ENCODE results near the gene HLA-DPA1.
"Not testable (repeated sequence)": the region's sequence is repeated elsewhere in the genome, so short reads cannot be mapped to it uniquely, and the experiment has no call there.

HLA-DPA1 gene

GRCh38 chr6:33073431-33073871 is at the start of gene HLA-DPA1:
Gene HLA-DPA1 (minus strand): TSS chr6:33073649.
- DNase-seq (ENCODE audit: low read depth, low spot score) = no peak

DNA sequence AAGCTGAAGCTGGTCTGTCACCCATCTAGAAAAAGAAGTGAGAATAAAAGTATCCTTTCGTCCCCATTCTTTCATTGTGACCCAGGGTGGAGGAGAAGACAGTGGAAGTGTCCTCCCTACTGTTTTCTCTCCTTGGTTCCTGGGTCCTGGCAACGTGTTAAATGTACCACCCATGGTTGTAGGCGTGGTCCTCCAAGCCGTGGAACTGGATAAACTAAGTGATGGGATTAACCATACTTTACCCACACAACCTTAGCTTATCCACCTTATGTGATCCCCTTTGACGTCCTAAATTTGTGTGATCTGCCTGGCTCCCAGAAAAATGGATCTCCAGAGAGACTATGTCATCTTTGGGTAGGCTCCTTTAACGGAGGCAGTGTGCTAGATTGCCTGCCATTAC is 49.7 kb upstream of the HLA-DPA1 start:
- no peak for DNase-seq (ENCODE audit: low read depth, low spot score)

- no peak for DNase-seq (ENCODE audit: low read depth, low spot score)
Observed at GRCh38 chr6:33120001-33120400, 46.6 kb upstream of the HLA-DPA1 start.

DNA sequence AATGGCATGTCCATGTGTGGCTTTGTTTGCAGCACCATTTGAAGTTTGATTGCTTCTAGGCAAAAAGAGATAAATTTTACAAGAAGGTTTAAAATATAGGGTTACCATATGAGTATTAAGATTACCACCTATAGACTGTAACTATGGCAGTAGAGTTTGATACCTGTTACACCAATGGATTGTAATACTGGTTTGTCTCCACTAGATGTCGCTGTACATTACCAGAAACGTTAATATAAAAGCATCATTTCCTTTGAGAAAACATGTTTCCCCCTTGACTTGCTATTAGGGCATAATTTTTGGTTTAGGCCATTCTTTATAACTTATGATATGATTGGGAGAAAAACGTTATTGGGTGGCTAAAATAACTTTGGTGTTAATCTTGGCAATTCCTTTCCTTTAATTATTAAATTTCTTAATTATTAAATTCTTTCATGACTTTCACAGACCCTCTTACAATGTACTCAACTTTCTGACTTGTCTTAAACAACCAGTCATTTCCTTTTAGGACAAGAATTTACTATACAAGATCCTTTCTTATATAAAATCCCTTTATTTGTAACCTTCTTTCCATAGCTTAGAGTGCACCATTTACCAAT is 45.2 kb upstream of the HLA-DPA1 start:
- no peak for DNase-seq (ENCODE audit: low read depth, low spot score)

DNA sequence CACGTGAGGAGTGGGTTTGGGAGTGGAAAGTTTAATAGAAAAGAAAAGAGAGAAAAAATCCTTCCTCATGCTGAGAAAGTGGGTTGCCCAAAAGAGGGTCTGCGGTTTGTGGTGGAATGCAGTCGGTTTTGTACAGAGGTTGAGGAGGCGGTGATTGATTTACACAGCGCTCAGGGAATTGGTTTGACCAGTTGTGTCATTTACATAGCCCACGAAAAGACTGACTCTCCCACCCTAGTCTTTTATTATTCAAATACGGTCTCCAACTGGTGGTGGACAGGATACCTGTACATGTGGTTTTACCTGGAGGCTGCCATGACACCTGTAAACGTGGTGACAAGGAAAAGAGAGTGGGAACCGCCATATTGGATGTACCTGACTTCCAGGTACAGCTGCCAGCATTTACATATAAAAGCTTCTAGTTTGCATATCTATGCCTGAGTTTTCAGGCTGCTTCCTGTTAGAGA is 44.4 kb upstream of the HLA-DPA1 start:
- no peak for DNase-seq (ENCODE audit: low read depth, low spot score)

DNA sequence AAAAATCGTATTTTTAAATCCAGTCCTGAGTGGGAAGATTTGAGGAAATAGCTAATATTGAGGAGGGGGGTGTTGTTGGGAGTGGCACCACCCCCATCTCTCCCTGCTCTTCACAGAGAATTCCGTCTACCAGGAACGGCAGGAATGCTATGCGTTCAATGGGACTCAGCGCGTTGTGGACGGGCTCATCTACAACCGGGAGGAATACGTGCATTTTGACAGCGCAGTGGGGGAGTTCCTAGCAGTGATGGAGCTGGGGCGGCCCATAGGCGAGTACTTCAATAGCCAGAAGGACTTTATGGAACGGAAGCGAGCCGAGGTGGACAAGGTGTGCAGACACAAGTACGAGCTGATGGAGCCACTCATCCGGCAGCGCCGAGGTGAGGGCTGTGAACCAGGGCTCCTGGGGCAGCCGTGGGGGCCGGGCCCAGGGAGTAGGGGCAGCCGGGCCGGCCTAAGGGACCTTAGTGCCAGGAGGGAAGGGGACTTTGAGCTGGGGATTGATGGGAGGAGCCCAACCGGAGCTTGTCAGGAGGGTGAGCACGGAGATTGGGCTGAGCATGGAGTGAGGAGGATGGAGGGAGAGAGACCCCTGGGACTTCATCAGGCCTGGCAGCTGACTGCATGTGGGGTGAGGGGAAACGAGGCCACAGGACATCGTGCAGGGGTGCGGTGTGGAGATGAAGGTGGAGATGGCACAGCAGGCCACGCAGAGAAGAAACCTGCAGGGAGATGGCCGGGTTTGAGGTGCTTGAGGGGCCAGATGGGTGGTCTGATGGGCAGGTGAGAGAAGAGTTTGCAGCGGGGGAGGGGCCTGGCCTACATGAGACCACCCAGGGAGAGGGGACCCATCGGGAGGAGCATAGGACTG is 43.6 kb upstream of the HLA-DPA1 start:
- DNase-seq (ENCODE audit: low read depth, low spot score) = no peak

GRCh38 chr6:33116417-33116816 is 43.0 kb upstream of the HLA-DPA1 start:
- DNase-seq (ENCODE audit: low read depth, low spot score) = no peak

- no peak for DNase-seq (ENCODE audit: low read depth, low spot score)
Observed at GRCh38 chr6:33114406-33114805, 41.0 kb upstream of the HLA-DPA1 start.

GRCh38 chr6:33113755-33114154 is 40.3 kb upstream of the HLA-DPA1 start:
- DNase-seq (ENCODE audit: low read depth, low spot score) = no peak

- no peak for DNase-seq (ENCODE audit: low read depth, low spot score)
Observed at GRCh38 chr6:33112148-33112547, 38.7 kb upstream of the HLA-DPA1 start.

DNA sequence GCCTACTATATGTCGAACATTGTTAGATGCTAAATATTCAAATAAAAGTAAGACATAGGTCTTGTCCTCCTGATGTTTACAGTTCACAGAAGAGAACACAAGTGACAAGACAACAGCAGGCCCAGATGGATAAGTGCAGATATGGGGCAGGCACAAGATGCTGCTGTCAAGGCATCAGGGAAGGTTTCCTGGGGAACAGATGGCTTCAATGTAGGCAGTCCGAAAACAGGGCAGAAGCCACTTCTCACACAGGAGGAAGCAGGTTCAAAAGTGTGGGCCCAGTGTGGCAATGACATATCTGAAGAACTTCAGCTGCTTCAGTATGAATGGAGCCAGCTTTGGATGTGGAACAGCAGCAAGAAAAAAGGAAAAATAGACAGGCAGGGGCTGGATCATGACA is 34.9 kb upstream of the HLA-DPA1 start:
- DNase-seq (ENCODE audit: low read depth, low spot score) = no peak

GRCh38 chr6:33107641-33108040 is 34.2 kb upstream of the HLA-DPA1 start:
- no peak for DNase-seq (ENCODE audit: low read depth, low spot score)

- DNase-seq (ENCODE audit: low read depth, low spot score) = no peak
Observed at GRCh38 chr6:33105916-33106871, 32.7 kb upstream of the HLA-DPA1 start.

DNA sequence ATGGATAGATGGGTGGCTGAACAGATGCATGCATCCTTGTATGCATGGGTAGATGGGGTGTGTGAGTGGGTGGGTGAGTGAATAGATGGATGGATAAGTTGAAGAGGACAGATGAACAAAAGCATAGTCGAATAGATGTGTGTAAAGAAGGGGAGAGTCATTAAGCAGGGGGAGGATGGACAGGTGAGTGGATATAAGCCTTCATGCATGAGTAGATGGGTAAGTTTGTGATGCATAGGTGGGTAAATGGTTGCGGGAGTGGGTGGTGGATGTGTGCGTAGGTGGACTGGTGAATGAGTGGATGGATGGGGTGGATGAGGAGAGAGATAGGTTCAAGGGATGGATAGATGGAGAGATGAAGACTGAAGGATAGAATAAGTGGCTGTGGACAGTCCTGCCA is 31.9 kb upstream of the HLA-DPA1 start:
- no peak for DNase-seq (ENCODE audit: low read depth, low spot score)

- DNase-seq (ENCODE audit: low read depth, low spot score) = no peak
Observed at GRCh38 chr6:33104887-33105286, 31.4 kb upstream of the HLA-DPA1 start.

DNA sequence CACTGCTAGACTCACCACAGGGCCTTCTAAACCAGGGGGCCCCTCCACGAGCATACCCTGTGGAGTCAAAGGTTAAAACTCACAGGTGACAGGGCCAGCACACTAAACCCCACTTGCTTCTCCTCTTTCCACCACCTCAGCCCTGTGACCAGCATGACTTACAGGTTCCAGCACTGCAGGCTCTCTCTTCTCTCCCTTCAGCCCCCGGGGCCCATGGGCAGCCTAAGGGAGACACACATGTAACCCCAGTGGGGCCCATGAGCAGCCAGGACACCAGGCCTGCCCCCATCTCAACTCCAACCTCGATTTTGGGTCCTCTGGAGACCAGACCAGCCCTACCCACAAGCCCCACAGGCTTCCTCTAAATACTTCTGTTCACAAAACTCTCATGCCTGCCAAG is 30.3 kb upstream of the HLA-DPA1 start:
- DNase-seq (ENCODE audit: low read depth, low spot score) = no peak

- not testable (repeated sequence) for DNase-seq (ENCODE audit: low read depth, low spot score)
Observed at GRCh38 chr6:33101121-33101737, 27.8 kb upstream of the HLA-DPA1 start.

DNA sequence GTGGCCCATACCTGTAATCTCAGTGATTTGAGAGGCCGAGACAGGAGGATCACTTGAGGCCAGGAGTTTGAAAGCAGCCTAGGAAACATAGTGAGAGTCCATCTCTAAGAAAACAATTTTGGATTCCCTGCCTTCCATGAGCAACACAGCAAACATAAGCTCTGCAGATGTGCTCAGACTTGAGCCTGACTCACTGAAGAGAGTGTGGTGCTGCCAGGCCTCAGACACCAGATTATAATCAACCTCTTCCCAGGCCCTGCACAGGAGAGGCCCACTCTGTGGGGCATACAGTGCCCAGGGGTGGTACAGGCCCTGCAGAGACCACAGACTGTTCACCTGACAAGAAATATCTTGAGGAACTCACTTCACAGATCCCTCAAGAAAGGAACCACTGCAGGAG is 22.2 kb upstream of the HLA-DPA1 start:
- no peak for DNase-seq (ENCODE audit: low read depth, low spot score)

DNA sequence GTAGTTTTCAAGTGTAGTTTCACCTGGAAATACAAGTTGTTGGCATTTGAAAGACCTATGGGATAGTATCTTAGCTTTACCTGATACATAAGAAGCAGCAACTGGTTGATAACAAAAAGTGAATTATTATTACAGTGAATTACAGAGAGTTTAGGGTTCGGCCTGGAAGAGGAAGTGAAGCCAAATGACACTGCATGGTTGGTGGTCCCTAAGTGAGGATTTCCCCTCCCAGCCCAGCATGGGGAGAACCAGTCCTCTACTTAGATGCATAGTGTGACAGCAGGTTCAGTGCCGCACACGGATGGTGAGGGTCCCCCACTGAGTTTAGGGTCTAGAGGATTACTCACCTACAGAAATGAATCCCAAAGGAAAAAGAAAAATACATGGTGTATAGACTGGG is 20.4 kb upstream of the HLA-DPA1 start:
- no peak for DNase-seq (ENCODE audit: low read depth, low spot score)

DNA sequence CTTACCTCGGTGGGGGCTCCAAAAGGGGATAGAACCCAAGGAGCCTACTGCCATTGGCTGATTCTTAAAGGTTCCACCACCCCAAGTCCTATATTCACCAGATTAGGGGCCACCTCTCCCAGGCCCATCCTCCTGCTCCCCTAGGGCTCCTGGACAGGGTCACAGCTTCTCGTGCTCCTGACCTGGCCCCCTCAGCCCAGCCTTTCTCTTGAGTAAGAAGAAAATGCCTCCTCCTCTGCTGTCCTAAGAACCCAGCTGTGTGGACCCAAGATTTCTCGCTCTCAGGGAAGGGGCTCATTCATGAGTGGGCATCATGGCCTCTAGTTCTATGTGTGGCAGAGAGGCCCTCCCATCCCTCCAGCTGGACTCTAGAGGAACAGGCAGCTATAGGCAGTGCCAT is 18.9 kb upstream of the HLA-DPA1 start:
- DNase-seq (ENCODE audit: low read depth, low spot score) = no peak

- peak; percentile 9 for DNase-seq (ENCODE audit: low read depth, low spot score)
Observed at GRCh38 chr6:33091957-33092356, 18.5 kb upstream of the HLA-DPA1 start.

Measured in activated naive CD8-positive, alpha-beta T cell treated with anti-CD3 and anti-CD28 coated beads, Interleukin-2, amount 50 U/mL, for 16 hours (primary cell).